MM.1S (cell line): Measurements from ENCODE around the gene SPCS2.

Experiments used
- CTCF ChIP-seq: fragments of 300-600 bp; sonication (generic); IDR thresholded peaks from 2 replicates; pipeline ENCODE4 v1.5.1; 2016; ENCODE audit warnings: antibody characterized with exemption, low read length, mixed read lengths
- EZH2phosphoT487 ChIP-seq: fragments of 300-600 bp; sonication (generic); IDR thresholded peaks from 2 replicates; pipeline ENCODE4 v1.6.1; 2018; ENCODE audit warnings: antibody characterized with exemption, low read length

- TF ChIP-seq EZH2phosphoT487 (no peak), CTCF (no peak)
These were observed 75.7 kb downstream of the SPCS2 start for GRCh38 chr11:75024764-75025211.
